GM21526 (cell line): ENCODE data around the gene CLEC4M.

Experiments
- ATAC-seq: cut with Tn5 transposase; IDR thresholded peaks from one replicate; pipeline ENCODE4 v1.9.1; 2021; ENCODE audit warnings: moderate library complexity; ENCODE audit not compliant: unreplicated experiment, low FRiP score

CLEC4M gene

GRCh38 chr19:7762719-7763293 lies at the start of gene CLEC4M:
CLEC4M (plus strand) TSS chr19:7763243; CDS start chr19:7763267, 24 bp downstream.
- ATAC-seq: no peak

GRCh38 chr19:7715671-7716070 lies 47.4 kb upstream of the CLEC4M start:
- no peak for ATAC-seq

DNA sequence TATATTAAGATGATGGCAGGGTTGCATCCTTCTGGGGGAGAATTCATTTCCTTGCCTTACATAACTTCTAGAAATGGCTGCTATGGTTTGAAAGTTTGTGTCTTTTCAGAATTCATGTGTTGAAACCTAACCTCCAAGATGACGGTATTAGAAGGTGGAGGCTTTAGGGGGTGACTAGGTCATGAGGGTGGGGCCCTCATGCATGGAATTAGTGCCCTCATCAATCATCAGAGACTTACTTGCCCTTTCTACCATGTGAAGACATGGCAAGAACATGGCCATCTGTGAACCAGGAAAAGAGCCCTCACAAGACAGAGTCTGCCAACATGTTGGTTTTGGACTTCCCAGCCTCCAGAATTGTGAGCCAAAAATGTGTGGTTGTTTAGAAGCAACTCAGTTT lies 46.3 kb upstream of the CLEC4M start:
- no peak for ATAC-seq

- ATAC-seq: no peak
Observed at GRCh38 chr19:7718668-7719067, 44.4 kb upstream of the CLEC4M start.

DNA sequence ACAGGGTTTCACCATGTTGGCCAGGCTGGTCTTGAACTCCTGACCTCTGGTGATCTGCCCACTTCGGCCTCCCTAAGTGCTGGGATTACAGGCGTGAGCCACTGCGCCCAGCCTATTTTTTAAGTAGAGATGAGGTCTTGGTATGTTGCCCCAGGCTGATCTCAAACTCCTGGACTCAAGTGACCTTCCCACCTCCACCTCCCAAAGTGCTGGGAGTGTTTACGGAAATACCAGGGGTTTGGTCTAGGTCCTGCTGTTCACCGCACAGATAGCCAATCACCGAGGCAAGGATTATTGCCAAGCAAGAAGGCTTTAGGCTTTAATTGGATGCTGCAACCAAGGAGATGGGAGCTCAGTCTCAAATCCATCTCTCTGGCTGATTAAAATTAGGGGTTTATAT lies 42.7 kb upstream of the CLEC4M start:
- ATAC-seq: no peak

- no peak for ATAC-seq
Observed at GRCh38 chr19:7722231-7722651, 40.8 kb upstream of the CLEC4M start.

DNA sequence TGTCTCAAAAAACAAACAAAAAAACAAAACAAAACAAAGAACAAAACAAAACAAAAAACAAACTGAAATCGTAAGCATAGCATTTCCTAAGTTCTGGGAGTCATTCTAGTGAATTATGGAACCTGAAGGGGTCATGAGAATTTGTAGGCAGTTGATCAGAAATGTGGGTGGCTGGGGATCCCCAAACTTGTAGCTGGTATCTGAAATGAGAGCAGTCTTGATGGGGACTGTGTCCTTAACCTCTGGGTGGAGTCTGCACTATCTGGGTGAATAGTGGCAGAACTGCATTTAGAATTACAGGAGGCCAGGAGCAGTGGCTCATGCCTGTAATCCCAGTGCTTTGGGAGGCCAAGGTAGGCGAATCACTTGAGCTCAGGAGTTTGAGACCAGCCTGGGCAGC lies 37.3 kb upstream of the CLEC4M start:
- ATAC-seq: no peak

DNA sequence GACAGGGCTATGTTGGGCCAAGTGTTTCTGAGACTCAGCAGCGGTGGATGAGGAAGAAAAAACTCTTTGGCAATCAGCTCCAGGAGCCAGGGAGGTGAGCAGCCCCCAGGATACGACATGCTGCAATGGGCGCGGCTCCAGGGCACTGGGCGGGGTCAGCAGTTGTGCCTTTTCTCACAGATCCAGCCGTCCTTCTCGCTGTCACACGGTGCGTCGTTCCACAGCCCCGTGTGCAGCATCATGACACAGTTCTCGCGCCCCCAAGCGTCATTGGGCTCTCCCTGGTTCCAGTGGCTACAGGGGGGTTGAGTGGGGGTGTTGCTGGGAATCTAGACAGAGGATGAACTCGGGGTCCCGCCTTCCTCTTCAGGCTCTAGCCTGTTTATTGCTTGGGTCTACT lies 33.8 kb upstream of the CLEC4M start:
- ATAC-seq: no peak

DNA sequence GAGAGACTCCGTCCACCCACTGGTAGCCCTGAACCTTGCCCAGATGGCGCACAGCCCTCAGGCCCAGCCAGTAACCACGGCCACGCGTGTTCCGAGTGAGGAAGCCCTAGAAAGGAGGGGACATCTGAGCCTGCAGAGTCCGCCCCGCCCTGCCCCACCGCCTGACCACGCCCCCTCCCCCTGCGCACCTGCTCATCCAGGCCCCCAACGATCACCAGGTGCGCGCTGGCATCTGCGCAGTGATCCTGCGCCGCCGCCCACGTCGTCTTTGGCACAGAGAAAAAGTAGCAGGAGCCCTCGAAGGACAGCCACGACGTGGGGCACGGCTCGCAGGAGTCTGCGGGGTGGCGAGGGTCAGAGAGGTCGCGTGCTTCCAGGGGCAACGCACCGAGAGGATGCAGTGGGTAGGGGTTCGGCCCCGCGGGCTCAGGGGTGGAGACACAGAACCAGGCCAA lies 33.2 kb upstream of the CLEC4M start:
- ATAC-seq: no peak

DNA sequence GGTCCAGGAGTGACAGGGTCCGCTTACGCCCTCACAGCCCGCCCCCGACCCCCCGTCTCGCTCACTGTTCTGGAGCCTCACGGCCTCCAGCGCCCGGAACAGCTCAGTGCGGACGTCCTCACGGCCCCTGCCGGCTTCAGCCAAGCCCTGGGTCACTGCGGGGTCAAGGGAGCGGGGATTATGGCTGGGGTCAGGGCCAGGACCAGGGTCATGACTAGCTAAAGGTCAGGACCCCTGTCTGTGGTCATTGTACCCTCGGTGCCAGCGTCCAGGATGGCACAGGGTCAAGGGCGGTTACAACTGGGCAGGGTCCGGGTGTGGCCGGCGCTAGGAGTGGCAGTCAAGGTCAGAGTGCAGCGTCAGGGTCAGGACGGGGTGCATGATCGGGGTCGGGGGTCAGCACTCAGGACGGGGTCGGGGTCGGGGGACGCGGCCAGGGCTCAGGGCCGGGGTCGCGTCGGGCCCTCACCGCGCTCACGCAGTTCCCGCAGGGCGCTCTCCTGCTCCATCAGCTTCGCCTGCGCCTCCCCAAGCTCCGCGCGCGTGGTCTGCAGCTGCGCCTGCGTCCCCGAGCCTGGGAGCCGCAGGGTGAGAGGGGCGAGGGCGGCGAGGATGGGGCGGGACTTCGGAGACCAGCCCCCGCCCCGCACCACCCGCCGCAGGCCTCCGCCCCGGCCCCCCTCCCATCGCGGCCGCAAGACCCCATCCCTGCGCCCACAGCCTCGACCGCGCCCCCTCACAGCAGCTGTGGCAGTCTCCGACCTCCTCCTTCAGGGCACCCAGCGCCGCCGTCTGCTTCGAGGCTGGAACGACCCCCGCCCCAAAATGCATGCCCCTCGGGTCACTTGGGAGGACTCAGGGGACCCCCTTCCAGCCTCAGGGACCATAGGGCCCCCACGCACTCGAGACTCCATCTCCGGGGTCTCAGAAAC lies 32.5 kb upstream of the CLEC4M start:
- no peak for ATAC-seq

- no peak for ATAC-seq
Observed at GRCh38 chr19:7731218-7731595, 31.8 kb upstream of the CLEC4M start.

- ATAC-seq: no peak
Observed at GRCh38 chr19:7731615-7732014, 31.4 kb upstream of the CLEC4M start.

DNA sequence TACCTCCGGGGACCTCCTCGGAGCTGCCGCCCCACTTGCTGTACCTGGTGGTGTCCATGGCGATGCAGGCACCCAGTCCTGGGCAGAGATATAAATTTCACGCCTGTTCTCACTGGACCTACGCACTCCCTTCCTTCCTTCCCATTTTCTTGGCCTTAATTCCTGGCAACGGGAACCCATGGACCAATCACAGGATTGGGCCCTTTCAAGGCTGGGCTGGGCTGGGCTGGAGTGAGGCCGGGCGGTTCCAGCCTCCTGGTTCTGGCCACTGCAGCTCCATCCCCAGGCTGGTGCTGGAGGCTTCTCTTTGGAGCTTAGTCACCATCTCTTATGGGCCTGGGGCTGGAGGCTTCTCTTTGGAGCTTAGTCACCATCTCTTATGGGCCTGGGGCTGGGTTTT lies 31.0 kb upstream of the CLEC4M start, which contains the start of gene CLEC4G:
Gene CLEC4G (minus strand): TSS at position 66 of the 400 bp plus-strand sequence. CDS start 8 bp downstream, at position 58.
- no peak for ATAC-seq

GRCh38 chr19:7733376-7733775 lies 29.7 kb upstream of the CLEC4M start:
- no peak for ATAC-seq

DNA sequence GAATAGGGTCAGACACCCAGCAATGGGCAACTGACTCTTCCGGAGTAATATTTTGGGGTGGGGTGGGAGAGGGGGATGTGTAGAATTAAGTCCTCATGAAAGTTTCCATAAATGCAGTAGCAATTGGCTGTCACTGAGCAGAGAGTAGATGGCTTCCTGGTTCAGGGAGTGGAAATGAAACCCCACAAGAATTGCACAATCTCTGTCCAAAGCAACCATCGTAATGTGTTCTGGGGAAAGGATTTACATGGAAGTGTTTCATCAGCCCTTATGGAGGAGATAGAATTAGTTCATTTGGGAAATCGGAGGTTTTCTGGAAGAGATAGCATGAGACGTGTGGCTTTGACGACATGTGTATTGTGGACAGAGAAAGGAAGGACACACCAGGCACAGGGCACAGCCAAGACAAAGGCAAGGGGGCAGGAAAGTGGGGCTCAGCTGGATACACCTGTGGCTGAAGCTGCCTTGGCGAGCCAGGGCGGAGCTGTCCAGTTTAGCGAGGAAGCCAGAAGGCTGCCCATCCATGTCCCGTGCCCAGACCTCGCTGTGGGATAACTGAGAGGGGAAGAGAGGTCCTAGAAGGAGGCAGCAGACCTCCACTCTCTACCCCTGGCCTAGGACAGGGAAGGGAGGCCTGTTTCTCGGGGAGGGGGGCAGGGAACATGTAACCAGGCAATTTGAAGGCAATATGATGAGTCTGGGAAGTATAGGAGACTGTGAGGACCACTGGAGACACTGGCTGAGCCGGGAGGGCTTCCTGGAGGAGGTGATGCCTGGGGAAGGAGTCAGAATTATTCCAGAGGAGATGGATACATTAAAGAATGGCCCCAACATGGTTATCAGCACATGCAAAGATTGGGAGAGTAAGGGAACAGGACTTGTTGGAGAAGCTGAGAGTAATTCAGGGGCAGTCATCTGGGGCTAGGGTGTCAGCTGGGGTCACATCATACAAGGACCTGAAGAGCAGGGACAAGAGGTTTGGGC lies 28.5 kb upstream of the CLEC4M start:
- ATAC-seq: no peak

GRCh38 chr19:7736148-7736547 lies 26.9 kb upstream of the CLEC4M start:
- no peak for ATAC-seq

DNA sequence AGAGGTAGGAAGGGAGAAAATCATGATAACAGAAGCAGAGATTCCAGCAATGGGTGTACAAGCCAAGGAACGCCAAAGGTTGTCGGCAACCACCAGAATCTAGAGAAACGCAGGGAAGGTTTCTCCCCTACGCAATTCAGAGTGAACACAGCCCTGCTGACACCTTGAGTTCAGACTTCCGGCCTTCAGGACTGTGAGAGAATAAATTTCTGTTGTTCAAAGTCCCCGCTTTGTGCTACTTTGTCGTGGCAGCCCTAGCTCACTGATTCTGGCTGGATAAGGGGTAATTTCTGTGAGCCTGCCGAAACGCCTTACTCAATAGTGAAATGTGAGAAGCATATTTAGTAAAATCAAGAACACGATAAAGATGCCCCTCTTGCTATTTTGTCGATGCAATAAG lies 25.8 kb upstream of the CLEC4M start:
- ATAC-seq: no peak

DNA sequence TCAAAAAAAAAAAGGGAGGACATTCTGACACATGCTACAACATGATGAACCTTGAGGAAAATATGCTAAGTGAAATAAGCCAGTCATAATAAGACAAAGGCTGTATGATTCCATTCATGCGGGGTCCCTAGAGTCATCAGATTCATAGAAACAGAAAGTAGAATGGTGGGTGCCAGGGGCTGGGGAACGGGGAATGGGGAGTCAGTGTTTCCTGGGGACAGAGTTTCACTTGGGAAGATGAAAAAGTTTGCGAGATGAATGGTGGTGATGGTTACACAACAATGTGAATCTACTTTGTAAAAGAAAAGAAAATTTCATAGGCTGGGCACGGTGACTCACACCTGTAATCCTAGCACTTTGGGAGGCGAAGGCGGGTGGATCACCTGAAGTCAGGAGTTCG lies 25.0 kb upstream of the CLEC4M start:
- no peak for ATAC-seq

GRCh38 chr19:7739211-7739755 lies 23.8 kb upstream of the CLEC4M start:
- ATAC-seq: no peak
